Adrenal gland (tissue), 12 donors: ENCODE measurements around the gene CACNA1E. TPM values are rescaled to one million over a fixed set of nuclear protein-coding genes. Genes with fewer than 3 reads are reported as not detected.

Source experiments
- DNase-seq, 7 donors: peaks; one replicate each; pipeline ENCODE4 v3.0.0-alpha.2; 2019 to 2020
- H3K27ac ChIP-seq, 5 donors: fragments of 200-600 bp; sonication (generic) in 4 of 5; 1 replicate in 3 of 5; 2 replicates in 2 of 5; pipeline versions ENCODE4 v1.5.1 to v1.8.0; 2016 to 2020; ENCODE audit warnings: mild to moderate bottlenecking in 1 of 5
- H3K27me3 ChIP-seq: fragments of 200-600 bp; 2 replicates; pipeline ENCODE4 v1.8.0; 2021
- H3K36me3 ChIP-seq, 2 donors: fragments of 200-600 bp; replicated peaks in 1 of 2; 1 replicate in 1 of 2; 2 replicates in 1 of 2; pipeline versions ENCODE4 v1.5.1 to v1.8.0; 2018 to 2022
- H3K4me1 ChIP-seq, 2 donors: fragments of 200-600 bp; replicated peaks in 1 of 2; 1 replicate in 1 of 2; 2 replicates in 1 of 2; pipeline versions ENCODE4 v1.5.1 to v1.8.0; 2018 to 2021
- H3K4me3 ChIP-seq, 4 donors: fragments of 200-600 bp; sonication (generic) in 3 of 4; one replicate each; pipeline ENCODE4 v1.5.1; 2016 to 2018
- H3K9me3 ChIP-seq, 3 donors: fragments of 200-600 bp; sonication (generic) in 1 of 3; replicated peaks in 1 of 3; 1 replicate in 2 of 3; 2 replicates in 1 of 3; pipeline versions ENCODE4 v1.5.1 to v1.8.0; 2016 to 2021
- CTCF ChIP-seq, 6 experiments: fragments of 450-650 bp in 4 of 6; fragments of 200-600 bp in 2 of 6; sonication (generic) in 1 of 6; IDR thresholded peaks; 1 replicate in 5 of 6; 2 replicates in 1 of 6; pipeline versions ENCODE4 v1.5.1 to v1.8.0; 2016 to 2021; ENCODE audit warnings: antibody characterized with exemption in 6 of 6, mild to moderate bottlenecking in 2 of 6, moderate library complexity in 1 of 6
- POLR2A ChIP-seq, 2 donors: fragments of 450-650 bp; IDR thresholded peaks; one replicate each; pipeline ENCODE4 v1.6.1; 2017; ENCODE audit warnings: antibody characterized with exemption in 2 of 2, mild to moderate bottlenecking in 2 of 2, moderate library complexity in 1 of 2
- WGBS, 4 donors: extraction: QIAGEN DNeasy Blood & Tissue Kit in 2 of 4; methylation state at CpG; one replicate each; pipeline versions ENCODE4 v1.1.5 to v1.1.7; 2013 to 2017; 5-methylcytosine and 5-hydroxymethylcytosine counted together
- intact Hi-C, 2 donors: fragments of 100-400 bp; cut with DNase I; formaldehyde crosslinking; loops; one replicate each; pipeline versions ENCODE4 v1.14.1 to v1.15.0; 2022 to 2023
- polyA plus RNA-seq, 3 donors: library from polyadenylated mRNA; stranded (reverse); fragments of 200-250 nt in 2 of 3; fragments of 350-450 nt in 1 of 3; fragmentation: Illumina TruSeq in 1 of 3; extraction: RNeasy Lipid Tissue Mini Kit (QIAGEN cat#74804) in 1 of 3; gene quantifications; one replicate each; pipeline ENCODE4 v1.2.3, GENCODE V29; 2013 to 2014
- total RNA-seq, 9 donors: library from RNA; depleted of rRNA in 4 of 9; stranded (reverse); fragments of >200 nt in 4 of 9; fragments of 120-200 nt in 1 of 9; fragmentation: NEBNext Ultra II Directional in 1 of 9; extraction: Animal tissue kit (Norgen Biotek cat#: 25700) in 1 of 9; gene quantifications; one replicate each; pipeline versions ENCODE4 v1.1.0 to v1.2.4, GENCODE V29; 2013 to 2023
- donor health status: healthy with polysubstance abuse.
- donor health status: Bipolar disorder and iron deficiency.
- donor health status: DM: yes; HTN: yes; CAD: no.
- donor health status: DM: no; HTN: no; CAD: no.
- donor health status: DM: no; HTN: no; CAD: no.
- donor health status: DM: yes; HTN: yes; CAD: no.

The CACNA1E gene
- total and polyA plus RNA-seq, 12 donors: 0.08 to 3.2 (median 1.3) TPM; not detected in 3

GRCh38 chr1:181587870-181588438 is 104.6 kb downstream of the CACNA1E start:
- no peak overlapping the region for H3K4me3 ChIP-seq
- no peaks in the 10 kb centered on the region for H3K27me3 ChIP-seq
- H3K27ac ChIP-seq: no peak overlapping the region
- 72 to 83% (median 79%) methylated on average over 10 of the region's 10 CpGs for WGBS, 4 donors
- no peaks in the 10 kb centered on the region for H3K36me3 ChIP-seq
- no peak for TF ChIP-seq CTCF (IDR thresholded peaks at IDR 0.05)
- TF ChIP-seq POLR2A (IDR thresholded peaks at IDR 0.05): no peak
- no peaks in the 10 kb centered on the region for H3K9me3 ChIP-seq
- DNase-seq: no peak
- H3K4me1 ChIP-seq: no peaks in the 10 kb centered on the region
- intact Hi-C loops: no loop called here

GRCh38 chr1:181588631-181589030 is 105.3 kb downstream of the CACNA1E start:
- no peak for DNase-seq
- H3K27me3 ChIP-seq: peaks cover under 1% of the 10 kb centered on the region
- TF ChIP-seq POLR2A (IDR thresholded peaks at IDR 0.05): no peak
- no peak for TF ChIP-seq CTCF (IDR thresholded peaks at IDR 0.05)
- WGBS, 4 donors: 80 to 83% (median 80%) methylated on average over 4 of the region's 4 CpGs
- no peak overlapping the region for H3K27ac ChIP-seq
- no peaks in the 10 kb centered on the region for H3K4me1 ChIP-seq
- no peaks in the 10 kb centered on the region for H3K36me3 ChIP-seq
- H3K9me3 ChIP-seq: no peaks in the 10 kb centered on the region
- intact Hi-C loops: no loop called here
- no peak overlapping the region for H3K4me3 ChIP-seq

GRCh38 chr1:181592255-181592859 is 109.0 kb downstream of the CACNA1E start:
- Histone ChIP-seq H3K27me3 (peaks cover 7% of the 10 kb centered on the region), H3K27ac (no peak overlapping the region), H3K4me3 (no peak overlapping the region), H3K36me3 (no peaks in the 10 kb centered on the region), H3K4me1 (no peaks in the 10 kb centered on the region), H3K9me3 (no peaks in the 10 kb centered on the region)
- 36 to 43% (median 39%) methylated on average over 6 of the region's 6 CpGs for WGBS, 4 donors
- TF ChIP-seq POLR2A (IDR thresholded peaks at IDR 0.05) (no peak), CTCF (IDR thresholded peaks at IDR 0.05) (no peak)
- intact Hi-C loops: no loop called here
- DNase-seq: no peak

- TF ChIP-seq POLR2A (IDR thresholded peaks at IDR 0.05) (no peak), CTCF (IDR thresholded peaks at IDR 0.05) (no peak)
- intact Hi-C loops: no loop called here
- peaks cover 7% of the 10 kb centered on the region for H3K27me3 ChIP-seq
- no peak overlapping the region for H3K27ac ChIP-seq
- 45 to 58% (median 51%) methylated on average over 4 of the region's 4 CpGs for WGBS, 4 donors
- no peak overlapping the region for H3K4me3 ChIP-seq
- H3K36me3 ChIP-seq: no peaks in the 10 kb centered on the region
- no peak for DNase-seq
- H3K9me3 ChIP-seq: no peaks in the 10 kb centered on the region
- H3K4me1 ChIP-seq: no peaks in the 10 kb centered on the region
Observed at GRCh38 chr1:181593042-181593441, 109.7 kb downstream of the CACNA1E start.
